GM12878 (cell line): ENCODE results near the gene ABITRAM. TPM values are rescaled to one million over a fixed set of nuclear protein-coding genes. Genes with fewer than 3 reads are reported as not detected.

Experiments used
- ATAC-seq: fragments of 200-7000 bp; cut with Tn5 transposase; 3 replicates; pipeline ENCODE4 v1.9.1; 2020; ENCODE audit warnings: mild to moderate bottlenecking, moderate library complexity
- BruUV-seq: library from RNA; stranded (reverse); fragments of 400-500 nt; replicated peaks from 2 replicates; lab custom pipeline; 2021; lab: Mats Ljungman, UMichigan
- CTCF ChIA-PET: fragments of 300-600 bp; sonication (Branson Sonifier 250); formaldehyde crosslinking; extraction: SDS; loops from one replicate; lab custom pipeline; 2021; ENCODE audit warnings: inconsistent platforms; lab: Yijun Ruan, JAX
- POLR2A ChIA-PET: fragments of 350-600 bp; formaldehyde crosslinking; extraction: SDS; loops from one replicate; lab custom pipeline; 2021; ENCODE audit warnings: inconsistent platforms; lab: Charles Lee
- RAD21 ChIA-PET: fragments of 300-600 bp; sonication (Branson Sonifier 250); formaldehyde crosslinking; loops from one replicate; lab custom pipeline; 2023; ENCODE audit warnings: antibody characterized with exemption; ENCODE audit not compliant: unreplicated experiment; lab: Charles Lee
- SMC1A ChIA-PET: fragments of 300-600 bp; sonication (Branson Sonifier 250); formaldehyde crosslinking; loops from one replicate; lab custom pipeline; 2023; ENCODE audit not compliant: unreplicated experiment, uncharacterized antibody; lab: Charles Lee
- DNase-seq: peaks from one replicate; pipeline ENCODE4 v3.0.0-alpha.2; 2011; ENCODE audit warnings: low read depth, low spot score
- FAIRE-seq: peaks from 3 replicates; lab custom pipeline; 2011; peaks lifted over from hg19 to GRCh38; lab: Jason Lieb, UNC
- H2AFZ ChIP-seq: 2 replicates; pipeline ENCODE4 v1.6.0; 2011; ENCODE audit warnings: low read depth, low read length, control low read depth; ENCODE audit not compliant: control insufficient read depth
- H3K27ac ChIP-seq: 2 replicates; pipeline ENCODE4 v1.5.1; 2011; ENCODE audit warnings: control low read depth; ENCODE audit not compliant: control insufficient read depth, insufficient read depth
- H3K27me3 ChIP-seq, 2 experiments: replicated peaks in 1 of 2; 2 replicates each; pipeline versions ENCODE4 v1.6.0 to v1.6.1; 2011; ENCODE audit warnings: low read length in 1 of 2; ENCODE audit not compliant: control insufficient read depth in 2 of 2, insufficient read depth in 2 of 2
- H3K36me3 ChIP-seq, 2 experiments: 2 replicates each; pipeline ENCODE4 v1.5.1; 2011; ENCODE audit warnings: low read length in 1 of 2; ENCODE audit not compliant: control insufficient read depth in 2 of 2, insufficient read depth in 2 of 2
- H3K4me1 ChIP-seq: 2 replicates; pipeline ENCODE4 v1.6.1; 2011; ENCODE audit warnings: mild to moderate bottlenecking, low read length, moderate library complexity, mixed read lengths; ENCODE audit not compliant: control insufficient read depth, insufficient read depth
- H3K4me2 ChIP-seq: 2 replicates; pipeline ENCODE4 v1.6.0; 2011; ENCODE audit warnings: control low read depth; ENCODE audit not compliant: control insufficient read depth, insufficient read depth
- H3K4me3 ChIP-seq: fragments of 200-600 bp; sonication (generic); 2 replicates; pipeline ENCODE4 v1.5.1; 2016
- H3K79me2 ChIP-seq: 2 replicates; pipeline ENCODE4 v1.6.0; 2011; ENCODE audit warnings: low read length; ENCODE audit not compliant: control insufficient read depth, insufficient read depth
- H3K9ac ChIP-seq: 2 replicates; pipeline ENCODE4 v1.8.0; 2011; ENCODE audit warnings: low read length, control low read depth, mixed read lengths; ENCODE audit not compliant: control insufficient read depth, insufficient read depth
- H3K9me3 ChIP-seq: replicated peaks from 3 replicates; pipeline ENCODE4 v1.5.1; 2011; ENCODE audit warnings: mild to moderate bottlenecking, low read length; ENCODE audit not compliant: control insufficient read depth, insufficient read depth
- H4K20me1 ChIP-seq: 2 replicates; pipeline ENCODE4 v1.6.0; 2011; ENCODE audit not compliant: control insufficient read depth, insufficient read depth
- ATF7 ChIP-seq: fragments of 450-650 bp; IDR thresholded peaks from 2 replicates; pipeline ENCODE4 v1.6.1; 2016; ENCODE audit warnings: low read depth, mild to moderate bottlenecking
- BCL11A ChIP-seq: IDR thresholded peaks from 2 replicates; pipeline ENCODE4 v1.6.1; 2011; ENCODE audit warnings: low read depth, low read length
- CBX5 ChIP-seq: sonication (generic); IDR thresholded peaks from 2 replicates; pipeline ENCODE4 v1.6.1; 2016; ENCODE audit warnings: low read depth, moderate library complexity, mild to moderate bottlenecking, inconsistent platforms
- CHD1 ChIP-seq: IDR thresholded peaks from 2 replicates; pipeline ENCODE4 v1.6.1; 2012; ENCODE audit warnings: low read depth, low read length, improper control_type of control experiment
- FOS ChIP-seq: IDR thresholded peaks from 3 replicates; pipeline ENCODE4 v1.6.1; 2011; ENCODE audit warnings: borderline replicate concordance; ENCODE audit not compliant: insufficient read length; ENCODE audit errors: extremely low read depth
- IKZF1 ChIP-seq: fragments of 450-650 bp; conservative IDR thresholded peaks from 2 replicates; pipeline ENCODE4 v1.6.1; 2017; ENCODE audit warnings: antibody characterized with exemption, mild to moderate bottlenecking
- JUNB ChIP-seq: IDR thresholded peaks from 2 replicates; pipeline ENCODE4 v1.6.1; 2016; ENCODE audit warnings: antibody characterized with exemption, mild to moderate bottlenecking
- MEF2A ChIP-seq: IDR thresholded peaks from 2 replicates; pipeline ENCODE4 v1.6.1; 2011; ENCODE audit warnings: low read depth, mild to moderate bottlenecking, low read length, moderate library complexity; ENCODE audit not compliant: insufficient read depth
- MYB ChIP-seq: fragments of 150-350 bp; IDR thresholded peaks from 2 replicates; pipeline ENCODE4 v1.6.1; 2014; ENCODE audit warnings: mild to moderate bottlenecking, low read depth, low read length, borderline replicate concordance
- POLR2AphosphoS5 ChIP-seq: IDR thresholded peaks from 2 replicates; pipeline ENCODE4 v1.6.1; 2011; ENCODE audit warnings: mild to moderate bottlenecking, low read length, inconsistent platforms
- RAD21 ChIP-seq: IDR thresholded peaks from 2 replicates; pipeline ENCODE4 v1.6.1; 2011; ENCODE audit warnings: mild to moderate bottlenecking, low read depth, low read length, moderate library complexity; ENCODE audit not compliant: insufficient read depth
- SMARCA5 ChIP-seq: fragments of 450-650 bp; IDR thresholded peaks from 2 replicates; pipeline ENCODE4 v1.6.1; 2017; ENCODE audit warnings: mild to moderate bottlenecking
- SMC3 ChIP-seq: IDR thresholded peaks from 2 replicates; pipeline ENCODE4 v1.6.1; 2011; ENCODE audit warnings: low read length, improper control_type of control experiment, borderline replicate concordance
- SPI1 ChIP-seq: IDR thresholded peaks from 2 replicates; pipeline ENCODE4 v1.6.1; 2011; ENCODE audit warnings: low read depth, mild to moderate bottlenecking, low read length, moderate library complexity, borderline replicate concordance; ENCODE audit not compliant: insufficient read depth
- ZZZ3 ChIP-seq: IDR thresholded peaks from 2 replicates; pipeline ENCODE4 v1.6.1; 2011; ENCODE audit warnings: low read depth; ENCODE audit not compliant: control insufficient read depth, insufficient read length
- WGBS: methylation state at CpG from one replicate; pipeline ENCODE4 v1.1.6; 2016; ENCODE audit warnings: low lambda C conversion rate; ENCODE audit not compliant: insufficient replicate concordance, insufficient coverage; ENCODE audit errors: missing lambda C conversion rate; 5-methylcytosine and 5-hydroxymethylcytosine counted together
- in situ Hi-C: fragments of 300-500 bp; cut with MboI; formaldehyde crosslinking; loops from 9 replicates; pipeline ENCODE4 v1.14.3; 2018; ENCODE audit warnings: mixed read lengths
- intact Hi-C: fragments of 100-400 bp; cut with micrococcal nuclease; formaldehyde crosslinking; loops from one replicate; pipeline ENCODE4 v1.14.2; 2022; ENCODE audit not compliant: unreplicated experiment
- polyA plus RNA-seq, 11 experiments: library from polyadenylated mRNA; depleted of rRNA in 4 of 11; unstranded in 6 of 11; stranded (reverse) in 5 of 11; fragments of >200 nt; fragmentation: Nextera tagmentation in 4 of 11; fragmentation: Illumina TruSeq in 1 of 11; extraction: Ambion mirVana in 4 of 11; extraction: Trizol in 1 of 11; gene quantifications; 1 replicate in 1 of 11; 2 replicates in 10 of 11; pipeline versions ENCODE4 v1.2.1 to v1.2.3, GENCODE V29; 2011 to 2016; ENCODE audit warnings: inconsistent platforms in 2 of 11, missing spikeins in 2 of 11, low read depth in 1 of 11
- total RNA-seq, 4 experiments: library from RNA; depleted of rRNA in 3 of 4; stranded (reverse); fragments of >200 nt in 3 of 4; fragmentation: Illumina TruSeq in 1 of 4; extraction: Trizol in 1 of 4; gene quantifications; 2 replicates each; pipeline versions ENCODE4 v1.2.1 to v1.2.3, GENCODE V29; 2013 to 2021
- TF ChIP-seq, protein P1 (sequence below), 3 experiments: IDR thresholded peaks in 2 of 3; conservative IDR thresholded peaks in 1 of 3; 2 replicates each; pipeline ENCODE4 v1.5.1; 2011; ENCODE audit warnings: low read depth in 3 of 3, low read length in 3 of 3, mild to moderate bottlenecking in 3 of 3, control low read depth in 2 of 3, moderate library complexity in 2 of 3, inconsistent platforms in 1 of 3, mixed read lengths in 1 of 3; ENCODE audit not compliant: control insufficient read depth in 2 of 3, insufficient read depth in 1 of 3; ENCODE audit errors: extremely low read depth in 1 of 3
- TF ChIP-seq, protein P2 (sequence below): fragments of 450-650 bp; IDR thresholded peaks from 2 replicates; pipeline ENCODE4 v1.6.1; 2016; ENCODE audit warnings: mild to moderate bottlenecking
- TF ChIP-seq, protein P3 (sequence below): IDR thresholded peaks from 2 replicates; pipeline ENCODE4 v1.6.1; 2012; ENCODE audit warnings: low read length, inconsistent platforms

ABITRAM gene
- total and polyA plus RNA-seq, 10 of the 15 experiments (the other 5 are each of a cell fraction or from before 2014, with no cell fraction given): 5.2 to 18.4 (median 10.6) TPM

DNA sequence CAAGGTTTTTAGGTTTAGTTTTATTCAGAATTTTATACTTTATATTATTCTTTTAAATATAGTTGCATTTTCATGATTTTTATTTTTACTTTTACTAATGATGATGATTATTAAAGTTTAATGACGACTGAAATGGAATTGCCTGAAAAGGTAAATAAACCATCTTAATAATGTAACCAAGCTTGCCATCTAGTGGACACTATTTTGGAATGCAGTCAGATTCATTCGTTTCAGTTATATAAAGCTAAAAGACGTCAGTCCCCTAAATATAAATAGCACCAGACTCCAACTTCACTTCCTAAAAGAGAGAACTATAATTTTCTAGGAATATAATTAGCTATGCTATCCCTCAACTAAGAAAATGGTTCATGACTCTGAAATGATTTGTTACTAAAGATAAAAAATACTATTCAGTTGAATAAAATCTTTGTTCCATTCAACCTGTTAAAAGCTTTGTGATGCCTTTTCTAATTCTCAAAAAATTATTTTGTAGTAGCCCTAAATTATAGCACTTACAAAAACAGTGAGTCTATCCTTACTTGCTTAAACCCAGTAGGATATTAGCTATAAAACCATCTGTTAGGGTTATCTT, 19.9 kb downstream of the ABITRAM start:
- FAIRE-seq: peak; percentile 62
- ChIA-PET POLR2A (no interaction called here), RAD21 (interaction anchor here (0.7 to 2.2 kb wide), 17 partner anchors 11 to 457 kb away, joined by 3 to 8 read pairs (median 3); no protein-coding TSS in a partner anchor), CTCF (interaction anchor here (0.6 to 3.1 kb wide), 40 partner anchors 8 to 1532 kb away, joined by 3 to 29 read pairs (median 4); partner anchors contain the start of genes ACTL7B and ELP1), SMC1A (interaction anchor here (0.6 to 2.7 kb wide), 20 partner anchors 10 to 486 kb away, joined by 3 to 12 read pairs (median 3); no protein-coding TSS in a partner anchor)
- Histone ChIP-seq H3K9me3 (no peaks in the 10 kb centered on the region), H3K36me3 (no peaks in the 10 kb centered on the region; a peak in 1 of 4 replicates), H3K79me2 (no peaks in the 10 kb centered on the region), H3K27me3 (no peaks in the 10 kb centered on the region), H4K20me1 (no peaks in the 10 kb centered on the region), H3K4me3 (no peak overlapping the region)
- no TSS peak for BruUV-seq
- intact Hi-C loops: loop anchor here (2.0 to 5.0 kb wide), 2 partner anchors 102 to 193 kb away; no protein-coding TSS in a partner anchor
- TF ChIP-seq CBX5: no peak
- peak; percentile 54 for TF ChIP-seq RAD21
- peak; percentile 48; the same call in 1 of the 2 replicates for TF ChIP-seq SMC3
- TF ChIP-seq MYB: no peak
- TF ChIP-seq, protein P1, sequence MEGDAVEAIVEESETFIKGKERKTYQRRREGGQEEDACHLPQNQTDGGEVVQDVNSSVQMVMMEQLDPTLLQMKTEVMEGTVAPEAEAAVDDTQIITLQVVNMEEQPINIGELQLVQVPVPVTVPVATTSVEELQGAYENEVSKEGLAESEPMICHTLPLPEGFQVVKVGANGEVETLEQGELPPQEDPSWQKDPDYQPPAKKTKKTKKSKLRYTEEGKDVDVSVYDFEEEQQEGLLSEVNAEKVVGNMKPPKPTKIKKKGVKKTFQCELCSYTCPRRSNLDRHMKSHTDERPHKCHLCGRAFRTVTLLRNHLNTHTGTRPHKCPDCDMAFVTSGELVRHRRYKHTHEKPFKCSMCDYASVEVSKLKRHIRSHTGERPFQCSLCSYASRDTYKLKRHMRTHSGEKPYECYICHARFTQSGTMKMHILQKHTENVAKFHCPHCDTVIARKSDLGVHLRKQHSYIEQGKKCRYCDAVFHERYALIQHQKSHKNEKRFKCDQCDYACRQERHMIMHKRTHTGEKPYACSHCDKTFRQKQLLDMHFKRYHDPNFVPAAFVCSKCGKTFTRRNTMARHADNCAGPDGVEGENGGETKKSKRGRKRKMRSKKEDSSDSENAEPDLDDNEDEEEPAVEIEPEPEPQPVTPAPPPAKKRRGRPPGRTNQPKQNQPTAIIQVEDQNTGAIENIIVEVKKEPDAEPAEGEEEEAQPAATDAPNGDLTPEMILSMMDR (IDR thresholded peaks at IDR 0.05 in 2 of 3, conservative IDR thresholded peaks at IDR 0.05 in 1 of 3; ENCODE audit: control insufficient read depth in 2 of 3, extremely low read depth in 1 of 3, insufficient read depth in 1 of 3, low read depth in 3 of 3, low read length in 3 of 3): peak; percentile 40 to 61 (median 50); a peak in 5 of 6 replicates
- no peak for TF ChIP-seq SPI1
- TF ChIP-seq IKZF1: no peak
- 0 out of 2 replicates have a peak, but pooled peaks have one; percentile 5 for TF ChIP-seq JUNB
- no peak for TF ChIP-seq FOS
- no peak for TF ChIP-seq POLR2AphosphoS5
- no peak for TF ChIP-seq CHD1
- TF ChIP-seq MEF2A: peak; percentile 47; the same call in 1 of the 2 replicates
- TF ChIP-seq, protein P2, sequence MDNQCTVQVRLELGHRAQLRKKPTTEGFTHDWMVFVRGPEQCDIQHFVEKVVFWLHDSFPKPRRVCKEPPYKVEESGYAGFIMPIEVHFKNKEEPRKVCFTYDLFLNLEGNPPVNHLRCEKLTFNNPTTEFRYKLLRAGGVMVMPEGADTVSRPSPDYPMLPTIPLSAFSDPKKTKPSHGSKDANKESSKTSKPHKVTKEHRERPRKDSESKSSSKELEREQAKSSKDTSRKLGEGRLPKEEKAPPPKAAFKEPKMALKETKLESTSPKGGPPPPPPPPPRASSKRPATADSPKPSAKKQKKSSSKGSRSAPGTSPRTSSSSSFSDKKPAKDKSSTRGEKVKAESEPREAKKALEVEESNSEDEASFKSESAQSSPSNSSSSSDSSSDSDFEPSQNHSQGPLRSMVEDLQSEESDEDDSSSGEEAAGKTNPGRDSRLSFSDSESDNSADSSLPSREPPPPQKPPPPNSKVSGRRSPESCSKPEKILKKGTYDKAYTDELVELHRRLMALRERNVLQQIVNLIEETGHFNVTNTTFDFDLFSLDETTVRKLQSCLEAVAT: no peak
- TF ChIP-seq ATF7: peak; percentile 38; the same call in 1 of the 2 replicates
- no peak for TF ChIP-seq SMARCA5
- TF ChIP-seq, protein P3, sequence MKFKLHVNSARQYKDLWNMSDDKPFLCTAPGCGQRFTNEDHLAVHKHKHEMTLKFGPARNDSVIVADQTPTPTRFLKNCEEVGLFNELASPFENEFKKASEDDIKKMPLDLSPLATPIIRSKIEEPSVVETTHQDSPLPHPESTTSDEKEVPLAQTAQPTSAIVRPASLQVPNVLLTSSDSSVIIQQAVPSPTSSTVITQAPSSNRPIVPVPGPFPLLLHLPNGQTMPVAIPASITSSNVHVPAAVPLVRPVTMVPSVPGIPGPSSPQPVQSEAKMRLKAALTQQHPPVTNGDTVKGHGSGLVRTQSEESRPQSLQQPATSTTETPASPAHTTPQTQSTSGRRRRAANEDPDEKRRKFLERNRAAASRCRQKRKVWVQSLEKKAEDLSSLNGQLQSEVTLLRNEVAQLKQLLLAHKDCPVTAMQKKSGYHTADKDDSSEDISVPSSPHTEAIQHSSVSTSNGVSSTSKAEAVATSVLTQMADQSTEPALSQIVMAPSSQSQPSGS: peak; percentile 36; the same call in 1 of the 2 replicates
- no peak for TF ChIP-seq ZZZ3
- no peak for TF ChIP-seq BCL11A
- TF ChIP-seq, all 136 proteins: peak for 7
- in situ Hi-C loops: no loop called here
- Histone ChIP-seq H3K9ac (no peak overlapping the region), H3K27ac (no peak overlapping the region), H3K4me1 (no peaks in the 10 kb centered on the region), H2AFZ (no peak overlapping the region), H3K4me2 (no peak overlapping the region)
- DNase-seq (no peak), ATAC-seq (peak; percentile 69)
- WGBS: 4% methylated on average over 3 of the region's 3 CpGs
